HG03457 (cell line): ENCODE results near the gene NAALADL2.
"Not testable (repeated sequence)": the region's sequence is repeated elsewhere in the genome, so short reads cannot be mapped to it uniquely, and the experiment has no call there.

Experiments used
- ATAC-seq: cut with Tn5 transposase; IDR thresholded peaks from one replicate; pipeline ENCODE4 v1.9.1; 2021; ENCODE audit warnings: moderate number of reproducible peaks; ENCODE audit not compliant: unreplicated experiment

Gene NAALADL2

DNA sequence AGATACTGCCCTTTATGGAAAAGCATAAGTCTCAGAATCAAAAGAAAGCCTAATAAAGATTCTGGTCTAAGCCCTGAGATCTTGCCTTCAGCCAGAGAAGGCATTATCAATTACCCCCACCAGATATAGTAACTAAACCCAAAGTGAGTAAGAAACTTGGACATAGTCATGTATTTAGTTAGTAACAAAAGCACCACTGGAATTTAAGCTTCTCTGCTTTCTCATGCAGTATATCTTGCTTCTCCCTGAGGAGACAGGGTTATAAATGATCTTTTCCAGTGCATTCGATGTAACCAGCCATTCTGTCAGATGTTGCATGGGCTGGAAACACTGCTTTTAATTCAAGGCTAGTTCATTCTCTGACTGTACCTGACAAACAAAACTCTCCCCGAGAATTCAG, 946.7 kb downstream of the NAALADL2 start:
- ATAC-seq, result no peak

DNA sequence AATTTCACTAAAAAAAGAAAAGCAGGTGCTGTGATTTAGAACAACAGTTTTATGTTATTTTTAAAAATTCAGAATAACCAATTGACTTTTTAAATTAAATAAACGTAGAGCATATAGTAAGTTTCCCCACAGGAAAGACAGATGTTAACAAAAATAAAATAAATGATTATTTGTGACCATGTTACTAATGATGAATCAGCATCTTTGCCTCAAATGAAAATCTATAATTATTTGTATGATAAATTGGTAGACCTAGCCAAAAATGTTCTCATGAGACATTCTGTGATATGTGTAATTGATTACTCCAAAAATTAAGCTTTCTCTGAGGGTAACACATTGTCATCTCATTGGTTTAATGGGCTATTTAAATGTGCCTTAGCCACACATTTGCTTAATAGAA, 948.0 kb downstream of the NAALADL2 start:
- no peak for ATAC-seq

DNA sequence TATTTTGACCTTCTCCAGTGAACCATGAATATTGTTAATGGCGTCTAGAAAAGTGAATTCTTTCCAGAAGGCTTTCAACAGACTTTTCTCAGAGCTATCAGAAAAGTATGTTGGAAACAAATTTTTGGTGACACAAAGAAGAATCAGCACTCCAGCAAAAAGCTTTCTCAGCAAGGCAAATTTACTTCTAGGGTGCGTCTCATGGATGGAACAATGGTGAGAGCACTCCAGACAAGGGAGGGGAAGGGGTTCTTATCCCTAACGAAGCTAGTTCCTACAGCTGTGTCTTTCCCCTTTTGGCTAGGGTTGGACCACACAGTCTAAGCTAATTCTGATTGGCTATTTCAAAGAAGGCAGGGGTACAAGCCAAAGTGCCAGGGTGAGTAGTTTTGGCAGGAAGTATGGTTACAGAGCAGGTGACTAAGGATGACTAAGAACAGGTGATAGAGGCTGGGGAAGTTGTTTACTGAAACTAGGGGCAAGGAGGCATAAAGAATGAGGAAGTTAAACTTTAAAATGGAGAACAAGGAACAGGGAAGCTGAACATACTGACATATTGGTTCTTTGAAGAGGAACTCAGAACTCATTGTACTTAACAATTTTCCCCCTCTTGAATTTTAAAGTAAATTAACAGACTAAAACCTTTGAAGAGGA, 959.8 kb downstream of the NAALADL2 start:
- ATAC-seq, result no peak

DNA sequence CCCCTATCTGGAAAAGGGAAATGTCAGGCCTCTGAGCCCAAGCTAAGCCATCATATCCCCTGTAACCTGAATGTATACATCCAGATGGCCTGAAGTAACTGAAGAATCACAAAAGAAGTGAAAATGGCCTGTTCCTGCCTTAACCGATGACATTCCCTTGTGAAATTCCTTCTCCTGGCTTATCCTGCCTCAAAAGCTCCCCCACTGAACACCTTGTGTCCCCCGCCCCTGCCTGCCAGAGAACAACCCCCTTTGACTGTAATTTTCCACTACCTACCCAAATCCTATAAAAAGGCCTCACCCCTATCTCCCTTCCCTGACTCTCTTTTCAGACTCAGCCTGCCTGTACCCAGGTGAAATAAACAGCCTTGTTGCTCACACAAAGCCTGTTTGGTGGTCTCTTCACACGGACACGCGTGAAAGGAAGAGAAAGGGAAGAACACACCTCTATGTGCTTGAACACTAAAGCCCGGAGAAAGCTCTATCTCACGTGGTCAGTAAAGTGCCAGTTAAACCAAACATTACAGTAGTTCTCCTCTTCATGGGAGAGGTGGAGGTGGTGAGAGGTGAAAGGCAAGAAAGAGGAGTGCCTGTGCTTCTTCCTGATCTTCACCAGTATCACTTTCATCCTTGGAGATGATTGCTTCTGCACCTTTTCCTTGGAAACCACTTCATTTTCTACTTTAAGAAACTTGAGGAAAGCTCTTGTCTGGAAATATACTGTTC, 963.8 kb downstream of the NAALADL2 start:
- not testable (repeated sequence) for ATAC-seq

DNA sequence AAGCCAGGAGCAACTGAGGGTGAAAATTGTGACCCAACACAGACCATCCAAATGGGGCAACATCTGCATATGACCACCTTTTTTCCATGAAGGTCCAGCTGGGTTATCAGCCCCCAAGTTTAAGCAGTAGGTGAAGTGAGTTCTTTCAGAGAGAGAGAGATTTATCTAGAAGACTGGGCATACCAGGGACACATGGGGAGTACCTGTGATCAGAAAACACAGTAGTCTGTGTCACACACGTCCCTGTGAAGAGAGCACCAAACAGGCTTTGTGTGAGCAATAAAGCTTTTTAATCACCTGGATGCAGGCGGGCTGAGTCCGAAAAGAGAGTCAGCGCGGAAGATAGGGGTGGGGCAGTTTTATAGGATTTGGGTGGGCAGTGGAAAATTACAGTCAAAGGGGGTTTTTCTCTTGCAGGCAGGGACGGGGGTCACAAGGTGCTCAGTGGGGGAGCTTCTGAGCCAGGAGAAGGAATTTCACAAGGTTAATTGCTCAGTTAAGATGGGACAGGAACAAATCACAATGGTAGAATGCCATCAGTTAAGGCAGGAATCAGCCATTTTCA, 966.0 kb downstream of the NAALADL2 start:
- ATAC-seq, result not testable (repeated sequence)

DNA sequence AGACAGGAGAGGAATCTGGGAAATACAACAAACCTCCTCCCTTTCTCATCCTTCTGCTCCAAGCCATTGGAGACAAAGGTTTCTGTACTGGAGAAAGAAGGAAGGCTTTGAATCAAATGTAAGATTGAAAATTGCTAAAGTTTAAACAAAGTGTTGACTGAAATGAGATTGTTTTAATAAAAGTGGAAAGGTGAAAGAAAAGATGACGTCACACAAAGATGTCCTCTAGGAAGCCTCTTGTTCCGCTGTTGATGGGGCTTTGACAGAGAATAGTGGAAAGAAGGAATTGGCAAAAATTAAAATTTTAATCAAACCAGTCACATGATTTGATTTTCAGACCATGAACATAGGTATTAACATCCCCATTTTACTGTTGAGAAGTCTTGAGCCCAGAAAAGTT, 967.6 kb downstream of the NAALADL2 start:
- no peak for ATAC-seq

DNA sequence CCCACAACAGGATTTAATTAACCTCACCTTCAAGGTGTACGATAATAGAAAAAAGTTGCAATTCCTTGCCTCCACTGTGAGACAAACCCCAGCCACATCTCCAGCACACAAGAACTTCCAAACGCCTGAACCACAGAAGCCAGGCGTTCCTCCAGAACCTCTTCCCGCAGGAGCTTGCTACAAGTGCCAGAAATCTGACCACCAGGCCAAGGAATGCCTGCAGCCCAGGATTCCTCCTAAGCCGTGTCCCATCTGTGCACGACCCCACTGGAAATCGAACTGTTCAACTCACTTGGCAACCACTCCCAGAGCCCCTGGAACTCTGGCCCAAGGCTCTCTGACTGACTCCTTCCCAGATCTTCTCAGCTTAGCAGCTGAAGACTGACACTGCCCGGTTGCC, 970.7 kb downstream of the NAALADL2 start:
- ATAC-seq, result not testable (repeated sequence)

DNA sequence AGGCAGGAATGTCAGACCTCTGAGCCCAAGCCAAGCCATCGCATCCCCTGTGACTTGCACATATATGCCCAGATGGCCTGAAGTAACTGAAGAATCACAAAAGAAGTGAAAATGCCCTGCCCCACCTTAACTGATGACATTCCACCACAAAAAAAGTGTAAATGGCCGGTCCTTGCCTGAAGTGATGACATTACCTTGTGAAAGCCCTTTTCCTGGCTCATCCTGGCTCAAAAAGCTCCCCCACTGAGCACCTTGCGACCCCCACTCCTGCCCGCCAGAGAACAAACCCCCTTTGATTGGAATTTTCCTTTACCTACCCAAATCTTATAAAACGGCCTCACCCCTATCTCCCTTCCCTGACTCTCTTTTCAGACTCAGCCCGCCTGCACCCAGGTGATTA, 976.6 kb downstream of the NAALADL2 start:
- not testable (repeated sequence) for ATAC-seq

DNA sequence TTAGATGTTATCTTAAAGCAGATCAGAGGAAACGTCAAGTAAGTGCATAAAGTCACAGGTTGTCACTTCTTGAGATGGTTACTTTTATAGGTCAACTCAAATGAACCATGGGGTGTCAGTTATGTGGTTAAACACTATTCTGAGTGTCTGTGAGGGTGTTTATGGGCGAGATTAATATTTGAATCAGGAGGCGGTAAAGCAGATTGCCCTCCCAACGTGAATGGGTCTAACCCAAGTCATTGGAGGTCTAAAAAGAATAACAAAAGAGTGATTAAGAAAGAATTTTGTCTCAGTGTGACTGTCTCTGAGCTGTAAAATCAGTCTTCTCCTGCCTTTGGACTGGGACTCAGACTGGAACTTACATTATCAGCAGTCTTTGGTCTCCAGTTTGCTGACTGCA, 977.5 kb downstream of the NAALADL2 start:
- no peak for ATAC-seq

DNA sequence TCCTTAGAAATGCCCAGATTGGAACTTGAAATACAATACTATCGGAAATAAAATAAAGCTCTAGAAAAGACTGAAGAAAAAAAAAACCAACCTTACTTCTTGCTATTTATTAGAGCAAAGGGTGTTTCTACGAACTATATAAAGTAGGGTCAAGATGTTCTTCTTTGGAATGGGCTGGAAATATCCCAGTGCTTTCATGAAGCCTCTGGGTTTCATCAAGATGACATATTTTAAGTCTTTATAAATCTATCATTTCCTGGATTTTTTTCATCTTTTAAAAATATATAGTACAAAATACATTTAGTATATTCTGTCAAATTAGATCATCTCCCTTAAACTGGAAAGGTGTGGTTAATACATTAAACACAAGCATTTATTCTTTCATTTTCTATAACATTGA, 978.8 kb downstream of the NAALADL2 start:
- no peak for ATAC-seq

DNA sequence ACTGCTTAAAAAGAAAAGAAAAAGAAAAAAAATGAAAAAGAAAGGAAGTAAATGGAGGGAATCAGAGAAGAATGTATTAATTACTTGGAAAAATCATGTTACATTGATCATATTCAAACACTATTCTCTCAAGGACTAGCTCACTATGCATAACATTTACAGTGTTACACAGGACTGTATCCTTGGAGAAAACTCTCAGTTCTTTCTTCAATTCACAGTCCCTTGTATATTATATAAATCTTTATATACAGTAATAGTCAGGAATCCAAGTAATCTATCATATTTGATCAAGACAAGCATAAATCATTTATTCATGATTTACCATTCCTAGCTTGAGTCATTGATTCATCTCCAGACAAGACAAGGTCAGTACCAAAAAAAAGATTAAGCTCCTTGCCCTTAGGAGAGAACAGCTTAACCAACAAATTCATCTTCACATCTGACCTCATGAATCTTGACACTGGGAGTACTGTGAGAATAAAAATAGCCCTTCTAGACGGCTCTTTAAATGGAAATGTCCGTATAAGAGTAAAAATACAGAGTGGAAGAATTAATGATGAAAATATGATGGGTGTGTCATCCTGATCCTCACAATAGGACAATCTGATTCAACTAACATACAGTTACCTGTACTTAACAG, 980.4 kb downstream of the NAALADL2 start:
- ATAC-seq, result no peak

DNA sequence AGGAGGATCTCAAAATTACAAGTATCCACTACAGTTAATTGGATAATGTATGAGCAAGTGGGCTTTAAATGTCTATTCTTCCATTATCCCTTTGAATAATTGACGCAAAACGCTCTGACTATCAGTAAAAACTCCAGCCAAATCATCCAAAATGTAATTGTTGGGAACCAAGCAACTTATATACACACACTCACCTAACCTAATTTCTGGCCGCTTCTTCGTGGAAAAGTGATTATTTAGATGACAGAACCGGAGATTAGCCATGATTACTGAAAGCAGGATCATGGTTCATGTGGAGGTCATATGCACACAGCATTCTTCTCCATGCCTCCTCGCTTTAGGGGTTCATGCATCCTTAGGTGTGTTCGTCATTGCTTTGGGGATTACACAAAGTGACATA, 992.4 kb downstream of the NAALADL2 start:
- no peak for ATAC-seq

DNA sequence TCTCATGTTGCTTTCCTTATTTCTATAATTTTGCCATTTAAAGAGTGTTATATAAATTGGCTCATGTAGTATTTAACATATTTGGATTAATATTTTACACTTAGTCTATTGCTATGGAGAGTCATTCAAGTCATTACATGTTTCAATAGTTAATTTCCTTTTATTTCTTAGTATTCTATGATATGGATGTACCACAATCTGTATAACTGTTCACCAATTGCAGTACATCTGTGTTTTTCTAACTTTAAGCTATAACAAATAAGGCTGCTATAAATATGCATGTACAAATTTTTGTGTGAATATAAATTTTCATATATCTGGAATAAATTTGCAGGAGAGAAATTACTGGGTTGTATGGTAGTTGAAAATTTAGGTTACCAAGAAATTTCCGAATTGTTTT, 993.4 kb downstream of the NAALADL2 start:
- no peak for ATAC-seq

DNA sequence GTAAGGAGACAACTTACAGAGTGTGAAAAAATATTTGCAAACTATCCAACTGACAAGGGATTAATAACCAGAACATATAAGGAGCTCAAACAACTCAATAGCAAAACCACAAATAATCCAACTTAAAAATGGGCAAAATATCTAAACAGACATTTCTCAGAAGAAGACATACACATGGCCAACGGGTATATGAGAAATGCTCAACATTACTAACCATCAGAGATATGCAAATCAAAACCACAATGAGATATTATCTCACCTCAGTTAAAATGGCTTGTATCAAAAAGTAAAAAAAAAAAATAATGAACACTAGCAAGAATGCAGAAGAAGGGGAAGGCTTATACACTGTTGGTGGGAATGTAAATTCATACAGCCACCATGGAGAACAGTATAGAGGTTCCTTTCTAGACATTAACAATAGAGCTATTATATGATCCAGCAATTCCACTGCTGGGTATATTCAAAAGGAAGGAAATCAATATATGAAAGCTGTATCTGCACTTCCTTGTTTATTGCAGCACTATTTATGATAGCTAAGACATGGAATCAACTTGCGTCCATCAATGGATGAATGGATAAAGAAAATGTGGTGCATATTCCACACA, 998.6 kb downstream of the NAALADL2 start:
- no peak for ATAC-seq
